Measurements from ENCODE around the gene PLEKHA5.
"Not testable (repeated sequence)": the region's sequence is repeated elsewhere in the genome, so short reads cannot be mapped to it uniquely, and the experiment has no call there.

PLEKHA5 gene

GRCh38 chr12:19227190-19227879 is 97.8 kb downstream of the PLEKHA5 start:
- H3K27ac ChIP-seq = no peak overlapping the region
- H3K9me3 ChIP-seq = no peaks in the 10 kb centered on the region
- TF ChIP-seq CTCF (IDR thresholded peaks at IDR 0.05) = no peak
- H3K4me1 ChIP-seq (ENCODE audit: control insufficient read depth in 1 of 2, insufficient read depth in 1 of 2, low read depth in 1 of 2, low read length in 1 of 2) = no peaks in the 10 kb centered on the region
- H3K36me3 ChIP-seq = no peaks in the 10 kb centered on the region
- H3K4me3 ChIP-seq (ENCODE audit: low read depth in 1 of 2, low read length in 1 of 2) = no peak overlapping the region
- H3K27me3 ChIP-seq = no peaks in the 10 kb centered on the region

GRCh38 chr12:19227880-19228210 is 98.3 kb downstream of the PLEKHA5 start:
- Histone ChIP-seq H3K27me3 (no peaks in the 10 kb centered on the region), H3K4me3 (ENCODE audit: low read depth in 1 of 2, low read length in 1 of 2) (no peak overlapping the region), H3K4me1 (ENCODE audit: control insufficient read depth in 1 of 2, insufficient read depth in 1 of 2, low read depth in 1 of 2, low read length in 1 of 2) (no peaks in the 10 kb centered on the region), H3K9me3 (no peaks in the 10 kb centered on the region), H3K36me3 (no peaks in the 10 kb centered on the region), H3K27ac (no peak overlapping the region)
- TF ChIP-seq CTCF (IDR thresholded peaks at IDR 0.05) = no peak

GRCh38 chr12:19229021-19229420 is 99.5 kb downstream of the PLEKHA5 start:
- H3K4me1 ChIP-seq (ENCODE audit: control insufficient read depth in 1 of 2, insufficient read depth in 1 of 2, low read depth in 1 of 2, low read length in 1 of 2); H3K36me3 ChIP-seq; H3K9me3 ChIP-seq; H3K27me3 ChIP-seq; H3K4me3 ChIP-seq (ENCODE audit: low read depth in 1 of 2, low read length in 1 of 2); H3K27ac ChIP-seq: not testable (repeated sequence)

- Histone ChIP-seq H3K27ac (no peak overlapping the region), H3K4me3 (ENCODE audit: low read depth in 1 of 2, low read length in 1 of 2) (no peak overlapping the region), H3K36me3 (no peaks in the 10 kb centered on the region), H3K4me1 (ENCODE audit: control insufficient read depth in 1 of 2, insufficient read depth in 1 of 2, low read depth in 1 of 2, low read length in 1 of 2) (peaks cover under 1 to 6% of the 10 kb centered on the region in 2 experiments), H3K9me3 (no peaks in the 10 kb centered on the region), H3K27me3 (no peaks in the 10 kb centered on the region)
- no peak for TF ChIP-seq CTCF (IDR thresholded peaks at IDR 0.05)
These were observed 100.8 kb downstream of the PLEKHA5 start for GRCh38 chr12:19230299-19230866.

GRCh38 chr12:19230896-19231295 is 101.4 kb downstream of the PLEKHA5 start:
- TF ChIP-seq CTCF (IDR thresholded peaks at IDR 0.05) = no peak
- no peak overlapping the region for H3K4me3 ChIP-seq (ENCODE audit: low read depth in 1 of 2, low read length in 1 of 2)
- H3K4me1 ChIP-seq (ENCODE audit: control insufficient read depth in 1 of 2, insufficient read depth in 1 of 2, low read depth in 1 of 2, low read length in 1 of 2) = peaks cover 4 to 8% of the 10 kb centered on the region in 2 experiments
- no peak overlapping the region for H3K27ac ChIP-seq
- H3K36me3 ChIP-seq = no peaks in the 10 kb centered on the region
- H3K27me3 ChIP-seq = no peaks in the 10 kb centered on the region
- H3K9me3 ChIP-seq = no peaks in the 10 kb centered on the region

GRCh38 chr12:19234171-19234704 is 104.7 kb downstream of the PLEKHA5 start:
- TF ChIP-seq CTCF (IDR thresholded peaks at IDR 0.05) = no peak
- Histone ChIP-seq H3K4me3 (ENCODE audit: low read depth in 1 of 2, low read length in 1 of 2) (no peak overlapping the region), H3K36me3 (no peaks in the 10 kb centered on the region), H3K27ac (no peak overlapping the region), H3K27me3 (no peaks in the 10 kb centered on the region), H3K9me3 (no peaks in the 10 kb centered on the region), H3K4me1 (ENCODE audit: control insufficient read depth in 1 of 2, insufficient read depth in 1 of 2, low read depth in 1 of 2, low read length in 1 of 2) (peaks cover 4 to 16% of the 10 kb centered on the region in 2 experiments)
